GM12892 (cell line): ENCODE data around the gene GABPB1.

Experiments
- POLR2A ChIP-seq: IDR thresholded peaks from 2 replicates; pipeline ENCODE4 v1.6.1; 2011; ENCODE audit warnings: low read depth, low read length, control low read depth
- POLR2AphosphoS5 ChIP-seq: IDR thresholded peaks from 2 replicates; pipeline ENCODE4 v1.6.1; 2011; ENCODE audit warnings: low read depth, low read length, control low read depth

DNA sequence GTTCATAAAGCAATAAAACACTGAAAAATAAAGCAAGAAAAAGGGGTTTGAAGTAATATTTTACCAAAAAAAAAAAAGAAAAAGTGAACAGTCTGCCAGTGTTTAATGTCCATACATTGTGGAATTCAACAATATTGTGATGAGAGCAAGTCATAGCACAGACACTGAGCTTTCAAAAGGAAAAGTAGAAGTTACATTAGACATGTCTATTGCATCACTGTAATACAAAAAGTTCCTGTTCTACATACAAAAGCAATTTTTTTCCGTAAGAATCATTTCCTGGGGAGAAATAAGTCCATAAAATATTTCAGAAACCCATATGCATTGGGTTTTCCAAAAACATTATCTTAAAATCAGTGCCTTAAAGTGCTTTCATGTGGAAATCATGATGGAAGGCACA lies 77.6 kb downstream of the GABPB1 start:
- TF ChIP-seq POLR2AphosphoS5 (no peak), POLR2A (no peak)
